ENCODE results near the gene TNK1. TPM values are rescaled to one million over a fixed set of nuclear protein-coding genes. Genes with fewer than 3 reads are reported as not detected.

Gene TNK1
- total and polyA plus RNA-seq, 2 donors (not counting 1 experiment from before 2014, with no cell fraction given) = 11.7 to 23.7 TPM

- intact Hi-C loops (cut with micrococcal nuclease) = loop anchor here (1.0 to 5.0 kb wide), 11 partner anchors 10 to 189 kb away; partner anchors contain the start of genes EIF5A, KCTD11, NEURL4 and PLSCR3
- ChIA-PET CTCF (interaction anchor here (0.5 to 1.8 kb wide), 8 partner anchors 19 to 75 kb away, joined by 3 to 10 read pairs (median 4); partner anchors contain the start of gene TMEM102), POLR2A (interaction anchor here (0.6 to 2.0 kb wide), 20 partner anchors 9 to 282 kb away, joined by 3 to 17 read pairs (median 6); partner anchors contain the start of genes ACADVL, ACAP1, DLG4 and MPDU1)
- H3K27me3 Mint-ChIP-seq = peaks cover 17% of the 10 kb centered on the region
- DNase-seq = peak; percentile 98
- H4K20me1 ChIP-seq (ENCODE audit: control insufficient read depth, insufficient read depth, low read length, poor library complexity, severe bottlenecking) = no peaks in the 10 kb centered on the region
- peak within 1 kb of the TSS; percentile 98 for H3K4me3 Mint-ChIP-seq
- peak within 1 kb of the TSS; percentile 45 to 59 for H3K27ac ChIP-seq (ENCODE audit: low read length in 2 of 2)
- H3K4me1 Mint-ChIP-seq = peaks cover 22% of the 10 kb centered on the region
- peaks cover 17 to 20% of the 10 kb centered on the region in 2 donors for H3K4me1 ChIP-seq (ENCODE audit: control insufficient read depth in 2 of 2, insufficient read depth in 2 of 2, low read length in 2 of 2)
- H3K9me3 ChIP-seq (ENCODE audit: control extremely low read depth in 1 of 3, control insufficient read depth in 2 of 3, insufficient read depth in 1 of 3, low read length in 2 of 3) = peaks cover 0 to 4% (median 0%) of the 10 kb centered on the region in 3 donors
- H3K36me3 ChIP-seq (replicated peaks in 1 of 2; ENCODE audit: control extremely low read depth in 1 of 2, control insufficient read depth in 1 of 2, extremely low read depth in 1 of 2, insufficient read depth in 2 of 2, low read length in 1 of 2) = no peaks in the 10 kb centered on the region
- H3K79me2 ChIP-seq (ENCODE audit: control insufficient read depth, insufficient read depth, low read length) = peaks cover 6% of the 10 kb centered on the region
- WGBS (ENCODE audit: insufficient coverage) = under 1% methylated on average over 41 of the region's 49 CpGs
- H2AFZ ChIP-seq (ENCODE audit: insufficient read depth, low read depth, low read length, poor library complexity, severe bottlenecking) = peak within 1 kb of the TSS; percentile 87
- TF ChIP-seq CTCF (IDR thresholded peaks at IDR 0.05) = no peak
- peak within 1 kb of the TSS; percentile 94 for H3K27ac Mint-ChIP-seq
- peak within 1 kb of the TSS; percentile 76 for H3K9ac ChIP-seq (ENCODE audit: low read length)
- peaks cover 0 to 27% (median 4%) of the 10 kb centered on the region in 4 experiments for H3K27me3 ChIP-seq (replicated peaks in 1 of 4; ENCODE audit: control extremely low read depth in 1 of 4, control insufficient read depth in 3 of 4, insufficient read depth in 4 of 4, low read length in 3 of 4)
- peak within 1 kb of the TSS; percentile 94 for H3K4me2 ChIP-seq (replicated peaks; ENCODE audit: low read depth, low read length, poor library complexity, severe bottlenecking)
- H3K4me3 ChIP-seq (ENCODE audit: control extremely low read depth in 1 of 5, extremely low read depth in 1 of 5, insufficient read depth in 1 of 5, low read depth in 2 of 5, low read length in 4 of 5) = peak within 1 kb of the TSS; percentile 57 to 95 (median 82)
- no peaks in the 10 kb centered on the region for H3K9me3 Mint-ChIP-seq (ENCODE audit: insufficient read depth)
- ATAC-seq (ENCODE audit: low read depth) = peak; percentile 87
Measured at GRCh38 chr17:7403977-7404736, 23.3 kb downstream of the TNK1 start, which contains the start of gene TMEM256. TSS of gene TMEM256 (minus strand) at chr17:7404097. CDS start at chr17:7404084, 13 bp downstream.

Measured in B cell (primary cell).